Central memory CD8-positive, alpha-beta T cell (primary cell): ENCODE data around the gene TRPM4.
"Not testable (repeated sequence)": the region's sequence is repeated elsewhere in the genome, so short reads cannot be mapped to it uniquely, and the experiment has no call there.

Experiments used
- ATAC-seq: fragments of 150-1000 bp; cut with Tn5 transposase; replicated peaks from 2 replicates; pipeline ENCODE4 v1.10.0; 2022; ENCODE audit warnings: mild to moderate bottlenecking, moderate FRiP score, moderate number of reproducible peaks; ENCODE audit not compliant: poor library complexity, severe bottlenecking; ENCODE audit errors: extremely low read depth
- DNase-seq, 2 donors: peaks; one replicate each; pipeline ENCODE4 v3.0.0; 2021; ENCODE audit warnings: low spot score in 2 of 2
- H3K27ac Mint-ChIP-seq: one replicate; pipeline ENCODE4 v1.8.0; 2022; ENCODE audit warnings: low read depth, mild to moderate bottlenecking, moderate library complexity, mixed read lengths
- H3K27me3 Mint-ChIP-seq: one replicate; pipeline ENCODE4 v1.8.0; 2022; ENCODE audit warnings: mixed read lengths
- H3K36me3 Mint-ChIP-seq: one replicate; pipeline ENCODE4 v1.8.0; 2022; ENCODE audit warnings: mild to moderate bottlenecking, moderate library complexity, mixed read lengths; ENCODE audit not compliant: insufficient read depth
- H3K4me1 Mint-ChIP-seq: one replicate; pipeline ENCODE4 v1.8.0; 2022; ENCODE audit warnings: mixed read lengths
- H3K4me3 Mint-ChIP-seq: one replicate; pipeline ENCODE4 v1.8.0; 2022; ENCODE audit warnings: mild to moderate bottlenecking, moderate library complexity, mixed read lengths
- H3K9me3 Mint-ChIP-seq: one replicate; pipeline ENCODE4 v1.8.0; 2022; ENCODE audit warnings: mixed read lengths

The TRPM4 gene

GRCh38 chr19:49193822-49194394 lies 36.3 kb downstream of the TRPM4 start:
- Mint-ChIP-seq H3K4me3 (no peak overlapping the region), H3K9me3 (no peaks in the 10 kb centered on the region), H3K4me1 (peaks cover 8% of the 10 kb centered on the region), H3K27me3 (peaks cover 15% of the 10 kb centered on the region), H3K36me3 (no peaks in the 10 kb centered on the region), H3K27ac (no peak overlapping the region)
- DNase-seq (no peak), ATAC-seq (no peak)

DNA sequence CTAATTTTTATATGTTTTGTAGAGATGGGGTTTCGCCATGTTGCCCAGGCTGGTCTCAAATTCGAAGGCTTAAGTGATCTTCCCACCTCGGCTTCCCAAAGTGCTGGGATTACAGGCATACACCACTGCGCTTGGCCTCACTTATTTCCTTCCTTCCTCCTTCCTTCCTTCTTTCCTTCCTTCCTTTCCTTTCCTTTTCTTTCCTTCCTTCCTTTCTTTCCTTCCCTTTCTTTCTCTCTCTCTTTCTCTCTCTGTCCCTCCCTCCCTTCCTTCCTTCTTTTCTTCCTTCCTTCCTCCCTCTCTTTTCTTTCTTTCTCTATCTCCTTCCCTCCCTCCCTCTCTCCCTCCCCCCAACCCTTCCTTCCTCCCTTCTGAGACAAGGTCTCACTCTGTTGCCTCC lies 36.8 kb downstream of the TRPM4 start:
- Mint-ChIP-seq H3K36me3 (no peaks in the 10 kb centered on the region), H3K4me1 (peaks cover 4% of the 10 kb centered on the region), H3K27me3 (peaks cover 10% of the 10 kb centered on the region), H3K27ac (no peak overlapping the region), H3K9me3 (no peaks in the 10 kb centered on the region), H3K4me3 (no peak overlapping the region)
- DNase-seq: no peak
- ATAC-seq: no peak

GRCh38 chr19:49196527-49197240 lies 39.1 kb downstream of the TRPM4 start:
- H3K4me3 Mint-ChIP-seq: no peak overlapping the region
- H3K27me3 Mint-ChIP-seq: peaks cover 7% of the 10 kb centered on the region
- H3K36me3 Mint-ChIP-seq: no peaks in the 10 kb centered on the region
- no peaks in the 10 kb centered on the region for H3K4me1 Mint-ChIP-seq
- H3K9me3 Mint-ChIP-seq: no peaks in the 10 kb centered on the region
- DNase-seq (no peak), ATAC-seq (no peak)
- H3K27ac Mint-ChIP-seq: no peak overlapping the region

DNA sequence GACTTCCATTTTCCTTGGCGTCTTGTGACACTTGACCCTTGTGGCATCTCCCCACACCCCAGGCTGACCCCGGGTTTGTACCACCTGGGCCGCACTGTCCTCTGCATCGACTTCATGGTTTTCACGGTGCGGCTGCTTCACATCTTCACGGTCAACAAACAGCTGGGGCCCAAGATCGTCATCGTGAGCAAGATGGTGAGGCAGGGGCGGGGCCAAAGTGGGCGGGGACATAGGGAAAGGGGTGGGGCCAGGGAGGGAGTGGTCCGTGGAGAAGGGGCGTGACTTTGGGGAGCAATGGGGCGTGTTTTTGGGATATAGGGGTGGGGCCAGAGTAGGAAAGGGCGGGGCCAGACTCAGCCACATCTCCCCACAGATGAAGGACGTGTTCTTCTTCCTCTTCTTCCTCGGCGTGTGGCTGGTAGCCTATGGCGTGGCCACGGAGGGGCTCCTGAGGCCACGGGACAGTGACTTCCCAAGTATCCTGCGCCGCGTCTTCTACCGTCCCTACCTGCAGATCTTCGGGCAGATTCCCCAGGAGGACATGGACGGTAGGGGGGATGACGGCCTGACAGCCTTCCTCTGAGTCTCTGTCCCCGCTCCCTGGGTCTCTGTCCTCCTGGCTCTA lies 42.8 kb downstream of the TRPM4 start:
- ATAC-seq (no peak), DNase-seq (no peak)
- H3K27me3 Mint-ChIP-seq: peaks cover 7% of the 10 kb centered on the region
- H3K4me3 Mint-ChIP-seq: no peak overlapping the region
- no peaks in the 10 kb centered on the region for H3K36me3 Mint-ChIP-seq
- H3K4me1 Mint-ChIP-seq: no peaks in the 10 kb centered on the region
- H3K27ac Mint-ChIP-seq: no peak overlapping the region
- H3K9me3 Mint-ChIP-seq: no peaks in the 10 kb centered on the region

- H3K36me3 Mint-ChIP-seq: no peaks in the 10 kb centered on the region
- H3K4me1 Mint-ChIP-seq: no peaks in the 10 kb centered on the region
- ATAC-seq (no peak), DNase-seq (no peak)
- no peak overlapping the region for H3K4me3 Mint-ChIP-seq
- H3K27me3 Mint-ChIP-seq: peaks cover 7% of the 10 kb centered on the region
- no peak overlapping the region for H3K27ac Mint-ChIP-seq
- no peaks in the 10 kb centered on the region for H3K9me3 Mint-ChIP-seq
These were observed 43.5 kb downstream of the TRPM4 start for GRCh38 chr19:49201042-49201441.

DNA sequence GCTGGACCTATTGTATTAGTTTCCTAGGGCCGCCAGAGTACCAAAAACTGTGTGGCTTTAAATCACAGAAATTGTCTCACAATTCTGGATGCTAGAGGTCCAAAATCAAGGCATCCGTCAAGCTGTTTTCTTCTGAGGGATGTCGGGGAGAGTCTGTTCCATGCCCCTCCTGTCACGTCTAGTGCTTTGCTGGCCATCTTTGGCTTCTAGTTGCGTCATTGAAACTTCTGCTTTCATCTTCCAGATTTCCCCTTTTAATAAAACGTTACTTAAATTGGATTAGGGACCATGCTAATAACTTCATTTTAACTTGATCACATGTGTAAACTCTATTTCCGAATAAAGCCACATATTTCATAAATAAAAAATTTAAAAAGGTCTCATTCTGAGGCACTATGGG lies 47.5 kb downstream of the TRPM4 start:
- Mint-ChIP-seq H3K27me3 (peaks cover 11% of the 10 kb centered on the region), H3K4me1 (peaks cover 5% of the 10 kb centered on the region), H3K9me3 (no peaks in the 10 kb centered on the region), H3K4me3 (no peak overlapping the region), H3K36me3 (no peaks in the 10 kb centered on the region), H3K27ac (no peak overlapping the region)
- DNase-seq: no peak
- no peak for ATAC-seq

- ATAC-seq, H3K36me3 Mint-ChIP-seq, H3K4me1 Mint-ChIP-seq, DNase-seq, H3K9me3 Mint-ChIP-seq, H3K27ac Mint-ChIP-seq, H3K4me3 Mint-ChIP-seq: not testable (repeated sequence)
- H3K27me3 Mint-ChIP-seq: peaks cover 20% of the 10 kb centered on the region
These were observed 51.9 kb downstream of the TRPM4 start for GRCh38 chr19:49209502-49209901.

- ATAC-seq (no peak), DNase-seq (no peak)
- no peak overlapping the region for H3K4me3 Mint-ChIP-seq
- no peak overlapping the region for H3K27ac Mint-ChIP-seq
- H3K36me3 Mint-ChIP-seq: no peaks in the 10 kb centered on the region
- H3K9me3 Mint-ChIP-seq: no peaks in the 10 kb centered on the region
- H3K4me1 Mint-ChIP-seq: peaks cover 10% of the 10 kb centered on the region
- peaks cover 20% of the 10 kb centered on the region for H3K27me3 Mint-ChIP-seq
These were observed 52.7 kb downstream of the TRPM4 start for GRCh38 chr19:49210108-49210900.

DNA sequence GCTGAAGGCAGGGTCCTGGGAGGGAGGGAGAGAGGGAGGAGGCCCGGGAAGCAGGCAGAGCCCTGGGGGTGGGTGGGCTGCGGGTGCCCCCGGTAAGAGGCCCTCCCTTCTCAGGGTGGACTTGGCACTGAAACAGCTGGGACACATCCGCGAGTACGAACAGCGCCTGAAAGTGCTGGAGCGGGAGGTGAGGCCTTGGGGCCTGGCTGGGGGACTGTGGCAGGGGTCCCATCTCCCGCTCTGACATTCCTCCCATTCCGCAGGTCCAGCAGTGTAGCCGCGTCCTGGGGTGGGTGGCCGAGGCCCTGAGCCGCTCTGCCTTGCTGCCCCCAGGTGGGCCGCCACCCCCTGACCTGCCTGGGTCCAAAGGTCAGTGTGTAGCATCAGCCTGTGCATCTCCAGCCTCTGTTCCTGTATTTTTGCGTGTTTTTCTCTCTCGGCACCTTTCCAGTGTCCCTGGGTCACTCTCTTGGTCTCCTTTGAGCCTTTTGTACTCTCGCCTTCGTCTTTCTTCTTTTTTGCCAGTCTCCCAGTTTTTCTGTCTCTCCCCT lies 53.4 kb downstream of the TRPM4 start:
- H3K36me3 Mint-ChIP-seq: no peaks in the 10 kb centered on the region
- H3K4me1 Mint-ChIP-seq: peaks cover 10% of the 10 kb centered on the region
- ATAC-seq (no peak), DNase-seq (no peak)
- no peaks in the 10 kb centered on the region for H3K9me3 Mint-ChIP-seq
- no peak overlapping the region for H3K27ac Mint-ChIP-seq
- H3K27me3 Mint-ChIP-seq: peaks cover 20% of the 10 kb centered on the region
- H3K4me3 Mint-ChIP-seq: no peak overlapping the region

DNA sequence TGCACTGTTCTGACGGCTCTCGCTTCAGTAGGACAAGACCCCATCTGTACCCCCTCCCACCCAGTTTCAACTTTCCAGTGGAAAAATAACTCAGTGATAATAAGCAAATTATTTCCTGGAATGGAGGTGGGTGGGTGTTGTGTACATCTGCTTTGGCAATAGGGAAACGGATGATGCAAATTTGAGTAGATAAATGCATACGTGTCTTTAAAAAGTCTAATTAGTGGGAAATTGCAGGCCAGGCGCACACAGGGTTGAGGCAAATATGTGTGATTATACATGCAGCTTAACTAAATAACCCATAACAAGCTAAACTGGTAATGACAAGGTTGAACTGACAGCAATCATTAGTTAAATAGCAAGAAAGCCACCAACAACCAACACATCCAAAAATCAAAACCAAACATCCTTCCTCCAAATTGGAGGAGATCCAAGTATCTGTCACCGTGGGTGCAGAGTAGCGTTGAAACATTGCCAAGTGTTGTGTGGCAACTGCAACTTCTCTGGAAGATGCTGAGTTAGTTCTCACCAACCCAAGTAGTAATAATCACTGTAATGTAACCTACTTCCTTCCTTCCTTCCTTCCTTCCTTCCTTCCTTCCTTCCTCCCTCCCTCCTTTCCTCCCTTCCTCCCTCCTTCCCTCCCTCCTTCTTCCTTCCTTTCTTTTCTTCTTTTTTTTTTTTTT lies 54.6 kb downstream of the TRPM4 start:
- H3K4me3 Mint-ChIP-seq: no peak overlapping the region
- H3K4me1 Mint-ChIP-seq: peaks cover 10% of the 10 kb centered on the region
- ATAC-seq (no peak), DNase-seq (no peak)
- H3K27me3 Mint-ChIP-seq: peaks cover 15% of the 10 kb centered on the region
- no peak overlapping the region for H3K27ac Mint-ChIP-seq
- no peaks in the 10 kb centered on the region for H3K9me3 Mint-ChIP-seq
- H3K36me3 Mint-ChIP-seq: no peaks in the 10 kb centered on the region

- Mint-ChIP-seq H3K4me1 (peaks cover 4% of the 10 kb centered on the region), H3K27me3 (peaks cover 22% of the 10 kb centered on the region), H3K9me3 (no peaks in the 10 kb centered on the region), H3K36me3 (no peaks in the 10 kb centered on the region), H3K27ac (no peak overlapping the region), H3K4me3 (no peak overlapping the region)
- ATAC-seq (no peak), DNase-seq (no peak)
These were observed 56.2 kb downstream of the TRPM4 start for GRCh38 chr19:49213791-49214190.

DNA sequence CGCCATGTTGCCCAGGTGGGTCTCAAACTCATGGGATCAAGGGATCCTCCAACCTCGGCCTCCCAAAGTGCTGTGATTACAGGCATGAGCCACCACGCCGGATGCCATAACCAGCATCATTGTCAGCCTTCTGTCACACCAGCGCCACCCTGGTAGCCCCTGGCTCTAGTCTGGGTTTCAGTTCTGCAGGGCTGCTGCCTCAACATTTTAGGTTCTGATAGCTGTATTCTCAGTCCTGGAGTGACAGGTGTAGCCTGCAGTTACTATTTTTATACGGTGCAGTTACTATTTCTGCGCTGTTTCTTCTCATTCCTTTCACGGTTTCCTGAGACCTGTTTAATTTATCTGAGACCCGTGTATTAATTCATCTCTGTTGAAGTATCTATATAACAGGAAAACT lies 57.1 kb downstream of the TRPM4 start:
- Mint-ChIP-seq H3K27me3 (peaks cover 31% of the 10 kb centered on the region), H3K4me1 (peaks cover 4% of the 10 kb centered on the region), H3K9me3 (no peaks in the 10 kb centered on the region), H3K4me3 (no peak overlapping the region), H3K27ac (no peak overlapping the region), H3K36me3 (no peaks in the 10 kb centered on the region)
- no peak for ATAC-seq
- DNase-seq: no peak
